GM12892 (cell line): ENCODE data around the gene CABP4.

Experiments
- POLR2A ChIP-seq: IDR thresholded peaks from 2 replicates; pipeline ENCODE4 v1.6.1; 2011; ENCODE audit warnings: low read depth, low read length, control low read depth
- POLR2AphosphoS5 ChIP-seq: IDR thresholded peaks from 2 replicates; pipeline ENCODE4 v1.6.1; 2011; ENCODE audit warnings: low read depth, low read length, control low read depth

DNA sequence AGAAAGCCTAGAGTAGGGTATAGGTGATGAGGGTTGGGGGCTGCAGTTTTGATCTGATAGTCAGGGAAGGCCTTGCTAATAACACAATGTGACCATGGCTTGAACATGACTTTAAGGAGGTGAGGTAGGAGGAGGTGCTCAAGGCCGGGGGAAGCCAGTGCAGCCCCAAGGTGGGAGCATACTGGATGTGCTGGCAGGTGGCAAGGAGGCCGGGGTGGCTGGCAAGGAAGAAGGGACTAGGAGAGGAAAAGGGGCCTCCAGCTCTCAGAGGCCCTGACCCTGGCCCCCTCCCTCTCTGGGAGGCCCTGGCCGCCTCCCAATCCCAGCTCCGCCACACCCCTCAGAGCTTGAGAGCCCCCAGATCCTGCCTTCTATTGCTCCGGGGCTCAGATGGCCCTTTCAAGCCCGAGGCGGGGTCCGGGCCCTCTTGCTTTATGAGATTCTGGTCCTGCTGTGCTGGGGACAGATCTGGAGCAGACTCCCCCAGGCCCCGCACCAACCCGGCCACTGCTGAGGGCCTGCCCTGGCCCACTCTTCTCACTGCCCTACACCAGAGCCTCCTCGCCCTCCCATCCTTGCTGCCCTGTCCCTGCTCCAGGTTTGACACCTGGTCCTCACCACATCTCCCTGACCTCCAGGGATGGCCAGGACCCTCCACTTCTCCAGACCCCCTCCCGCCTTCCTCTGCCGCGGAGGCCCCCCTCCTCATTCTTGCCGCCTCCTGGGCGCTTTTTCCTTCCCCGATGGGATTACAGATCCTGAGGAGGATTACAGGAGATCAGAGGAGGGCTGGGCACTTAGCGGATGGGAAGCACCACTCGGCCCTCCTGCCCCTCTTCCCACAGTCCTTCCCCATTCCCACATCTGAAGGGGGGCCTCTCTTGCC lies 48.2 kb downstream of the CABP4 start:
- no peak for TF ChIP-seq POLR2AphosphoS5
- no peak for TF ChIP-seq POLR2A
